ENCODE results near the gene SUN5.

DNA sequence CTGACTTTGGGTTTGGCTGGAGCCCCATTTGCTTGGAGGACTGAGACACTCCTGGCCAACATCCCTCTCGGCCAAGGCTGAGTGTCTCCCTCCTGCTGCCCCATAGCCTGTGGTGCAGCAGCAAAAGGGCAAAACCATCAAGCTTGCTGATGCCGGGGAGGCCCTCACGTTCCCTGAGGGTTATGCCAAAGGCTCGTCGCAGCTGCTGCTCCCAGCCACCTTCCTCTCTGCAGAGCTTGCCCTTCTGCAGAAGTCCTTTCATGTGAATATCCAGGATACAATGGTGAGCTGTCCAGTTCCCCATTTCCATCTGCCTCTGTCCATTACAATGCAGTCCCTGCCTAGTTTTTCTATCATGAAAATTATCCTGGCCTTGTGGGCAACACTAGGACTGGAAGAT, 33.2 kb upstream of the SUN5 start:
- TF ChIP-seq GATA2 (IDR thresholded peaks at IDR 0.05; ENCODE audit: low read depth, low read length) (no peak), GATA3 (IDR thresholded peaks at IDR 0.05; ENCODE audit: low read depth, low read length) (no peak)

Data from SH-SY5Y (cell line).